Measurements from ENCODE around the gene SERTAD2.
A peak's percentile ranks its signal among the peaks of the same experiment; 100 is the strongest.

The SERTAD2 gene

DNA sequence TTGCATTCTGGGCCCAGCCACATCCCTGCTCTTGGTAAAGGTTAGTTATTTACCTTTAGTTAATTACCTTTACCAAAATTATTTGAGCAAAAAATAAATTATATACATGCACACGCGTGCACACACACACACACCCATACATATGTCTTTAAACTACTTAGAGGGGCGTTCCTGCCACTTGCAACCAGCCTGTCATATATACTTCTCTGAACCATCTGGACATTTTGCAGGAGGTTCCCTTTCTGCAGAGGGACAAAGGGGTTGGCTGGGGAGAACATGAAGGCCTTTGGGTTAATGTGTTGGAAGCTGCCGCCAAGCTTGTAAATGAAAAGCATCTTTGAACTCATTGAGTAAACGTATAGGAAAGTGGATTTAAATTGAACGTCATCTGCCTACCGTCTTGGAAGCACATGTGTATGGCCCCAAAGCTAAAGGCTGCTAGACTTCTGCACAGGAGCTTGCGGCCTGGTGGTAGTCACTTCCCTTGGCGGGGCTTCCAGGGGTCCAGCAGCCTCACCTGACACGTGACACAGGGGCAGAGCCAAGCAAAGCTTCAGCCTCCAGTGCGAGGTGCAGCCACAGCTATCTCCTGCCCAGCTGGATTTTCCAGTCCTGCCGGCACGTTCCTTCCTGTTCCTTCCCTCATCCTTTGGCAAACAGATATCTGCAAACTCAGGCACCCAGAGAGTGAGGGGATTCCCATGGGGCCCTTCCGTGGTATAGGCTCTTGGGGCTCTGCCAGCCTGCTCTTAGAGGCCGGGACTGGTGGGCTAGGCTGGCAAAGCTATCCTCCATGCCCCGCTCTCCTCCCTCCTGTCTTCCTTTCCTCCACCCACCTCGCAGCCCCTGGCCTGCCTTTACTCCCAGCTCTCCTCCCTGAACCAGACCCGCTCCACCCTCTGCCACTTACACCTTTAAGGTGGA, 46.1 kb downstream of the SERTAD2 start:
- no peak for DNase-seq

DNA sequence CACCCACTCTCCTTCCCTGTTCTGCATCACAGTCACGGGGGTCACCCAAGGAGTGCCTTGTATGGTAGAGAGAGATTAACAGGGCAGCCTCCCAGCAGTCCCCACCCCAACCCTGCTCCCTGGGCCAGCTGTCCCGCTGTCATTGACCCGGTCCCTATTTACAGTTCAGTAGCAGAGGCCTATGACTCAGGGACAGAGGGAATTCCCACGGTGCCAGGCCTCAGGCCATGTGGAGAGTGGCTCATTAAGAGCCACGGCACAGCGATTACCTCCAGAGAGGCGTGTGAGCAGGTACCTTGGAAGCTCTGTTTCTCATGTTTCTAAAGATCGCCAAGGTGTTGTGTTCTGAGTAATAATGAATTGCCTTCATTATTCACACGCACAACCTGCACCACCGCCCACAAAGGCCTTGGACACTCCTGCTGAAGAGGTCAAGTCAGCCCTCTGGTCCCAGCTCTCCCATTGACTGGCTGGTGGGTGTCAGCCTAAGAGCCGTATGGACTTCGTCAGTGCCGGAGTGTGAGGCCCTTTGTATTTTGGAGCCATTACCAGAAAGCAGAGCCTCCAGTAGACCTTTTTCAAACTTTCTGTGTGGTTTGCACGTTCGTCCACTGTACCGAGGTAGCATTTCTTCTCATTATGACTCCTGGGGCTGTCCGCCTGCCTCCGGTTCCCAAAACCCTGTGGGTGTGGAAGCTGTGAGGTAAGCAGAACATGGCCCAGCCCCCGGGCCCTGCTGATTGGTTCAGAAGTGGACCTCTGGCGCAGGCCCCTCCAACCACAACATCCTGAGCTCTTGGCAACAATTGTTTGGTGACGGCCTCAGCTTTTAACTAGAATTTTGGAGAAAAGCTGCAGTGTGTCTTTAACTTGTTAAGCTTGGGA, 47.0 kb downstream of the SERTAD2 start:
- DNase-seq = peak; percentile 91

DNA sequence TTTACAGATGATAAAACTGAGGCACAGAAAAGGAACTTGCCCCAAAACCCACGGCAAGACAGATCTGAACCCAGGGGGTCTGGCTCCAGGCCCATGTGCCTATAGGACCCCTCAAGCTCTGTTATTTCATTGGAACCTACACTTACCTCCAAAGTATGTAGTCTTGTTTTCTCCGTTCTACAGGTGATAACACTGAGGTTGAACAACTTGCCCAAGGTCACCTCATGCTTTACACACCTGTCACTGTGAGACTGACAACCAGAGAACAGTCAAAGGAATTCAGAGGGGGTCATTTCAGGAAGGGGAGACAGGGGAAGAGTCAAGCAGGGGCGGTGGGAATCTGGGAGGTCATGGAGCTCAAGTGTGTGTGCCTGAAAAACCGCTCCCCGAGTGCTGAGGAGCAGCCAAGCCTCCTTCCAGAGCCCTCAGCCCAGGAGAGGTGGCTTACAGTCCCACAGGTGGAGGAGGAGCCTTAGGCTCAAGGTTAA, 47.7 kb downstream of the SERTAD2 start:
- no peak for DNase-seq

DNA sequence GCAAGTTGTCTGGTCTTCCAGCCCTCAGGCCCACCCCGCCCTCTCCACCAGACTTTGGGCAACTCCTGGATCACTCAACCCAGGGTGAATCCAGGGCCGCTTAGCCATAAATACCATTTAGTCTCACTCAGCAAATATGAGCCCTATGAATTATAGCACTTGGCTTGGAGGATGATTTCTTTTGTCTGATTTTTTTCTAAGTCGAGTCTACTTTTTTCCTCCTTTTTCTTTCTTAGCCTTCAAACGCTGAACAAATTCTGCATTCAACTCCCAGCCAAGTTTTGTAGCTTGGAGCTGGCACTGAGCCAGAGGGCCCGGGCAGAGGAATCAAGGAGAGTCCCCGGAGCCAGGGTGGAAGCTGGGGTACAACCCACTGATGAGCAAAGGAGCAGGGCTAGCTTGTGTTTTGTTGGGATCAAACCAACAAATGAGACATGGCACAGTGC, 48.7 kb downstream of the SERTAD2 start:
- DNase-seq = no peak

DNA sequence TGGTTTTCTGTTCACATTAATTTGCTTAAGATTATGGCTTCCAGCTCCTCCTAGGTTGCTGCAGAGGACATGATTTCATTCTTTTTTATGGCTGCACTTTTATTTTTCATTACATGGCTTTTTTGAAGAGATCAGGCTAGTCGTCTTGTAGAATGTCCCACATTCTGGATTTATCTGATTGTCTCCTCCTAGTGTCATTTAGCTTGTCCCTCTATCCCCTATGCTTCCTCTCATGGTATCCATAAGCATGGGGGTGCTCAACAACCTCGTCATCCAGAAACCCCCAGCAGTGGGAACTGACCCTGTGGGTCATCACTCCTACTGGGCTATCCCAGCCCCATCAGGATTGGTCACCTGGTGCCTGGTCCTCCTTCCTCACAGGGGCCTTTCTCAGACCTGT, 49.6 kb downstream of the SERTAD2 start:
- DNase-seq = no peak

DNA sequence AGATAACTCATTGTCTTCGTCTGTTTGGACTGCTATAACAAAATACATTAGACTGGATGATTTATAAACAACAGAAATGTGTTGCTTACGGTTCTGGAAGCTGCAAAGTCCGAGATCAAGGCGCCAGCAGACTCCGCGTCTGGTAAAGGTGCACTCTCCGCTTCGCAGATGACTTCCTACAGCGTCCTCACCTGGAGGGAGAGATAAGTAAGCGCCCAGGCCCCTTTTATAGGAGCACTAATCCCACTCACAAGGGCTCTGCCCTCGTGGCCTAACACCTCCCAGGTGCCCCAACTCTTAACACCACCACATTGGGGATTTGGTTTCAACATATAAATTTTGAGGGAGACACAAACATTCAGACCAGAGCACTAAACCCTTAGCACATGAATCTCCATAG, 51.3 kb downstream of the SERTAD2 start:
- no peak for DNase-seq

DNA sequence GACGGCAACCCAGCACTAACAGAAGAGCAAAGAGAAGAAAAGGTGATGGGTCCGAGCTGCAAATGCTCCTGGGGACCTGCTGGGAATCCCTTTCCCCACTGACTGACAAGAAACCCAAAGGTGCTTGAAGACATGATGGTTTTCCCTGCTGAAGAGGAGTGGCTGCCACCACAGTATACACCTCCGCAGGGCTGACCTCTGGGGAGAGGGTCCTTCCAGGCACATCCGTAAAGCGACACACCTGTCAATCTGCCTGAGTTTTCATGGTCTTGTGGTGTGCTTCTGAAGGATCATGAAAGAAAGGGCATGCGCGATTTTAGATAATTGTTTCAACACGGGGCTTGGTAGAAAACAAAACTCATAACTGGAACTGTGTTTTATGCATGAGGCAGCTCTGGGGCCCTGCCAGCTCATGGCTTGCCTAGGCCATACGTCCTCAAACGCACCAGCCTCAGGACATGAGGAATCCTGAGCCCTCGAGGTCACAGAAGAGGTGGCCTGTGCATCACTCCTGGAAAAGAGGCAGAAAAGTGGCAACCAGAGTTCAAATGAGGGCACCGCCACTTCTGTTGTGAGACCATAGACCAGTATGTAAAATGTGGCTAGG, 51.8 kb downstream of the SERTAD2 start:
- DNase-seq = no peak

DNA sequence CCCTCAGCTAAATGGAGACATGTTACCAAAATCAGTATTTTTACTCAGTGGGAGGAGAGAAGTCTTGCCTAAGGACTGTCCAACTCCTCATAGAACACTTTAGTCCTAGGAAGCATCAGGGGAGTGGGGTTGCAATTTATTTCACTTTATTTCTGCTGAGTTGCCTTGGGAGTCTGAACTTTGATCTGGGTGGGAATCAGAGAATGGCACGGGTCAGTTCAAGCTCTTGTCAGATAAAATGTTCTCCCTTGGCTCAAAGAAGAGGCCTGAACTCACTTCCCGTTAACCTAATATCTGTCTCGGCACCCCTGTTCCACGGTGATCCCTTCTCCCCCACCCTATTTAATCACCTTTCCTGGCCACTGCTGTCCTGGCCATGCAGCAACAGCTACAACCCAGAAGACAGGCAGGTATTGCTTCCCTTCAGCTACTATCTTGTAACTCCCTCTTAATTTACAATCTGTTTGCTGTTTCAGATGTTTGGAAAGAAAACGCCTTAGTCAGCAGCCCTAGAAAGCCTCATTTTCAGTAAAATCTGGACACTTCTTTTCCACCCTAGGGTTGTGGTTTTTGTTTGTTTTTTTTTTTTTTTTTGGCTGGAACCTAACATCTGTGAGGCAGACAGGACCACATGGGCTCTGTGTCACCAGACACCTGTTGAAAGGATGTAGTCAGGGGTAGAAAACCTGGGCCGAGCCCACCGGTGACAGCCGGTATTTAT, 52.5 kb downstream of the SERTAD2 start:
- DNase-seq = no peak

DNA sequence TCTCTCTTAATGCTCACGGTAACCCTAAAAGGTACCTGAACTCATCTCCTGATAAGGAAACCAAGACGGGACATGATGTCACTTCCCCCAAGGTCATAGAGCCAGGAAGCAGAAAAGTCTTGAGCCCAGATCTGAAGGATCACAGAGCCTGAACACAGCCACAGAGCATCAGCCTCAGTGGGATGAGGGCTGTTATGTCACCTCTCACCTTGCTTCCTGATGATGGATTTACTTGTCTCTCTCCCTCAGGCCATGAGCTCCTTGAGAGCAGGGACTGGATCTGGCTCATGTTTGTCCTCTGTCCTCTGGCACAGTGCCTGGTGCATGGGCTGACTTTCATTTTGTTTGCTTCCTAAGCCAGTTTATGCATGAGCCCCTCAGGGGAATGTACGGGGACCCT, 54.2 kb downstream of the SERTAD2 start:
- no peak for DNase-seq

DNA sequence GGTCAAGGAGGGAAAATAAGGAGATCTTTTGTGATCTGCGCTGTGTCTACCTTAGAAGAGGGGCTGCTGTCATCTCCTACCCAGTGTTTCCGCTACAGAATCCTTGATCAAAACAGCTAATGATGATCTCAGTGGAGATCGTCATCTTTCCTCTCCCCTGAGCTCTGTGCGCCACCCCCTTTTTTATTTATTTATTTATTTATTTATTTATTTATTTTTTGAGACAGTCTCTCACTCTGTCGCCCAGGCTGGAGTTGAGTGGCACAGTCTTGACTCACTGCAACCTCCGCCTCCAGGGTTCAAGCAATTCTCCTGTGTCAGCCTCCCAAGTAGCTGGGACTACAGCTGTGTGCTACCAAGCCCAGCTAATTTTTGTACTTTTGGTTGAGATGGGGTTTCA, 55.5 kb downstream of the SERTAD2 start:
- no peak for DNase-seq

DNA sequence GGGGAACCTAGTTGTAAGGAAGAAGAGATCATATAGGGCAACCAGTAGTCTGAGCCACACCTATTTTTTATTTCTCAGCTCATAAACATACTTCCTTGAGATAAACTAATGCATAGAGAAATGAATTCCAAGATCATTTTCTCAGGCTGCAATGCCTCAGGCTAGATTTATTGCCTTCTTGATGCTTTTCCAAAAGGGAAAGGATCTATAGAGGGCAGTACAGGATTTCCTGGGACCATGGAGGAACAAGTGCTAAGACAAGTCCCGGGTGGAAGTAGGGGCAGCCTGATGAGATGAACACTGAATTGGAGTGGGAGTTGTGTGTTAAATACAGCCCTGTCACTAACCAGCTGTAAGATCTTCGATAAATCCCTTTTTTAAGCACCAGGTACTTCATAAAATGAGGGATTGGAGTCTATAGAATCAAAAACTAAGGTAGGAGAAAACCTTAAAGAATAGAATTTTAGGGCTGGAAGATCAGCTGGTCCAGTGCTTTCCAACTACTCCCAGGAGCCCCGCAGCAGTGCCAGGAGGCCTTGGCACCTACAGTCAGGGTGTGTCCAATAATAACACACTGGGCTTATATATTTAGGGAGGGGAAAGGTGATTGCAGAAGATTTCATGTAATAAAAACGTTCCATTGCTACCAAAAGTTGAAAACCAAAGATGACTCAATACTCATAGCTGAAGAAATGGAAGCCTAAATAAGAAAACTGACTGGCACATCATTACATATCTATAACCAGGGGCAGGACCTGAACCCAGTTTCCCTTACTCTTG, 58.1 kb downstream of the SERTAD2 start:
- no peak for DNase-seq

DNA sequence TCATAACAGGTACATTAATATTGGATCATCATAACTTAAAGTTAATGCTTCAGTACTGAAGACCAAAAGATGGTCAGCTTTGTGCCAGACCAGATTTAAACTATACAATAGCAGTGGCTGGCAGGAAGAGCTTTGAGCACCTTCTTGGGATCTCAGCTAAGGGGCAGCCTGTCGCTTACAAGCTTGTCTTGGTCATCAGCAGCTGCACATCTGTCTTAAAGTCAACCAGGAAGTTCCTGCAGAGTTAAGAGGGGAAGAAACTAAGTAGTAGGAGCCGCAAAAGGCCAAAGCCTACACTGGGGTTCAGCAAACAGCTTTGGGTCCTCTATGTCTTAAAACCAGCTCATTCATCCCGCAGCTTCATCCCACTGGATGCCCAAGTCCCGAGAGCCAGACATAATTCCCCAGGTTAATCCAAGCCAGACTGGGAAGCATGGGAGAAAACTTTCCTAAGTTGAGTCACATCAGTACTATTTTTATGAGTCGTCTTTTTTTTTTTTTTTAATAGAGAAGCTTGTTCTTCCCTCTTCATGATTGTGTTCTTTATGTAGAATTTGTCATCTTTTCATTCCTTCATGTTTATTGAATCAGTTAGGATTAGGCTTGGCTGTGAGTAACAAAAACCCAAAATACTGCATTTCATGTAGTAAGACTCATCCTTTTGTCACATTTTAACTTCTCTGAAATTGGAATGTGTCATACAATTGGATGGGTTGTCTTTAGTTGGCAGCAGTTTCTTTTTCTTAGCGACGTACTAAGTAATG, 59.3 kb downstream of the SERTAD2 start:
- no peak for DNase-seq

DNA sequence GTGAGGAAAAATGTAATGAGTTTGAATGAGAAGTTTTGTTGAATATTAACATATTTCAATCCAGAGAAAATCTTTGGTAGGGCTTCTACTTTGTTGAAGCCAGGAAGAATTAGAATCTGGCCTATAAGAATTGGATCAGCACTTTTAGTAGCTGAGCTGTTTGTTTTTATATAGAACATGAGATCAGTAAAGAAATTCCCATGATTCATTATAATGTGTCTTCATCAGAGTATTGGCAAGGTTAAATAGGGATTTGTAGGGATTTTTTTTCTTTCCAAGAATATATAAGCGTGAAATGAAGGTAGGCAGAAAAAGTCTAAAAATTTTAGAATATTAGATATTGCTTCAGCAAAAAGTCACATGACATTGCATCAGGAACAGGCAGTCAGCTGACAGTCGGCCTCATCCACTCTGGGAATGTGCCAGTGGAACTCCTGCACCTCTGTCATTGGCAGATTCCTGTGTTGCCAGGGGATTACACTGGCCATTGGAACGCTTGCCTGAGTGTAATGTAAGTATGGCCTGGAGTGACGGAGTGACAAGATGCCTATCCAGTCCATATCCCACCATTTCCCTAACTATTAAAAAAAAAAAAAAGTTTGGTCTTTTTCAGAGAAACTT, 60.6 kb downstream of the SERTAD2 start:
- no peak for DNase-seq

DNA sequence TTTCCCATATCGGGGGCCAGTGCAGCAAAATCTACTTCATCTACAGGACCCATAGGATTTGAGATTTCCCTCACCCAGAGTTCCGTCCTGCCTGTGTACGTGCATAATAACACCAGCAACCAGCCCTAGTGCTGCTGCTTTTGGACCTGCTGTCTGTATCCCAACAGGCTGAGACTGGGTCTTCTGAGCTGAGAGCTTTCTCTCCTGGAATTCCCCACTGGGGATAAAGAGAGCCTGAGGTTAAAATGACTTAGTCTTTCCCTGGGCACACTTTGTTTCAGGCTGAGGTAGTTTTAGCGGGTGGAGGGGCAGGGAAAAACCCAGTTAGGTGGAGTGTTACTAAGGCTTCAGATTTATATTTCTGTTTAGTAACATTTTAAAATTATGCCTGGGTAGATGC, 62.5 kb downstream of the SERTAD2 start:
- DNase-seq = no peak

DNA sequence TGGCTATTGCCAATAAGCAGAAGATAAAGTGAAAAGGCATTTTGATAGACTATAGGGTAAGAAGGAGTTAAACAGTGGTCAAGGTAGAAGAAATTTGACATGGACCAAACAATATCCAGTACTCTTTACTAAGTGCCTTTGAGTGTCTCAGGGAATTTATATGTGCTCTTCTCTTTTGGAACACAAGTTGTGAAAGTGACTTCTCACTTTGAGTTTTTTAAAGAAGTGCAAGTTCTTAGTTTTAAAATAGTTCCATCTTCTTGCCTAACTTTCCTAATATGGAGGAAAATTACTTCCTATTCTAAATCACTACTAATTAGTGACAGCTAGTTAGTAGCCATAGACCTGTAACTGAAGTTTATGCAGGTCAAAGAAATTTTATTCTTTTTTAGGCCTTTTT, 66.2 kb downstream of the SERTAD2 start:
- no peak for DNase-seq

DNA sequence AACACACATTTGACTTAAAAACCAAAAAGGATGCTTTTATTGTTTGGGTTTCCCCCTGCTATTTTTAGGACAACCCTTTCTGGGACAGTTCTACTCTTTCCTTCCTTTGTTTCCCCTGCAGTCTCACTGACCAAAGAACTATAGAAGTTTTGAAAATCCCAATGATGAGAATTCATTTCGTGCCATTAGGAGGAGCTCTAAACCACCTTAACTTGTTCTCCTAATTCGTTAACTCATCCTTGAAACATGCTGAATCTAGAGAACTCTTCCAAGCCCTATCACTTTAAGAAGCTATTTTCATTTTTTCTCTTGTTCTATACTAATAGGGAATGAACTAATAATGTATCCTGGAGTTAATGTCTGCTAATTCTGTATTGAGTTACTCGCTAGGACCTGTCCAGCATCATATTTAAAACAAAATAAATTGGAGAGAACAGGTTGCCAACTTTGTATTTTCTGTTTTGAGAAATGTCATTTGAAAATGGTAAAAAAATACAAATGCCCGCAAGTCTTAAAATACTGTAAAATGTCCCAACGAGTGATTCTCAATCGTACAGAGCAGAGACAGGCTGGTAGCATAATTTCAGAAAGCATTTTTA, 66.7 kb downstream of the SERTAD2 start:
- peak; percentile 54 for DNase-seq

DNA sequence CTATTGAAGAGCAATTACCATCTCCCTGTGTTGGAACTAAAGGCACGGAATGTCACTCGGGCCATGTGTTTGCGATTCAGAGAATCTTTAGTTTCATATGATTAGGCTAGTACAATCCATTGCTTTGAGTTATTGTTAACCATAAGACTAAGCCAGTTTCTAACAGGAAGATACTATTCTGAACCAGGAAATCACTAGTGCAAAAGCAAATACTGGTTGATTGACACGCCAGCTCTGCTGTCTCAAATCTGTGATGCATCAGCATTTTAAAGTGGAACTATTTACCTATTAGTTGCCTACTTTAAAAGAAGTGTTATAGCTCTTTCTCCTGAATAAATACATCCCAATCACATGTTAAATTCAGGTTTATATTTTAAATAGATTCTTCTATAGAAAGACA, 67.7 kb downstream of the SERTAD2 start:
- no peak for DNase-seq

DNA sequence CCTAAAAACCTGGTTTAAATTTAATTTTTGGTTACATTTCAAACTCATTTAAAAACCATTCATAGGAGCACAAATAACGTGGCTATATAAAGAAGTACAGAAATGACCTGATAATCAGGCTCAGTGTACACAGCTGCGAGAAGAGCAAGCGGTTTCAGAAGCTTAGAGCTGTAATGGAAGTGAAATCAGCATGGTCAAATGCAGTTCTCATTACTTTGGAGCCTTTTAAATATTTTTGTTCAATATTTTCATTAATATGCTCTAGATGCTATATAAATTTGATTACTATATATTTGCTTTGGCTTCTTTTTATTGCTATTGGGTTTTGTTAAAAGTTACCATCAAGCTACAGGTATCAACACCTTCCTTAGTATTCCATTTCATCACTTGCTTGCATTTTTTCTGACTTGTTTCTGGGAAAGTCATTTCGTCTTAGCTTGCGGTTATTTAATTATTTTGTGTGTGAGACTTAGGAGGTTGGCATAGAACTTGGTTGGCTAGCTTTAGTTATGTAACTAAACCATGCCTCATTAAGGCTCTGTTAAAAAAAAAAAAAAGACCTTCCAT, 70.9 kb downstream of the SERTAD2 start:
- no peak for DNase-seq

DNA sequence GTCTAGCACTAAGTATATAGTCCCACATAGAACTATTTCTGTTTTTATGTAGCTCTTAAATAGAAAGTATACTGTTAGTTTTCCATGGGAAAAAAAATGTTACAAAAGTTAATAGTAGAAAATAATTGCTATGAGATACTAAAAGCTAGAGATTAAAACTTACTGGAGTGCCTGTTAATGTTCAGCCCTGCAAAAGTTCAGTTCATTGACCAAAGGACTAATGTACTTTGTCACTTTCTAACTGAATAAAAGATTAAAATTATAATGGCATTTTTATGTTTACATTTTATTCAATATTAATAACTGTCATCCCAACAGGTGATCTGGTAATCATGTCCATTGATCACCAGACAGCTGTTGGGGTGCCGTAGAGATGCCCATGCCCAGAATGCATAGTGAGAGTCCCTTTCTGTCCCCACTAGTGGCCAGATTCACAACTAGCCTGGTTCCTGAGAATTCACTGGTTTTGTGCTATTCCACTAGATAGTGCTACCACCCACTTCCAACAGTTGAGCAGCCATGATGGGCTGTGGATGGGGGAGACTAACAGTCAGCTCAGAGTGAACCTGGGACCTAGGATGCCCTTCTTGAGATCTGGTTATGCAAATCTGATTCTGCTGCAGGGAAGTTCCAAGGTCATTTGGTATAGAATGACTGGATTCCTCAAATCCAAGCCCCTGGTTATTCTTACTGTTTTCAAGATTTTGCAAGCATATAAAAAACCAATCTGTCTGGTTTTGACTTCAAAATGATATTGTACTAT, 71.8 kb downstream of the SERTAD2 start:
- no peak for DNase-seq
